OCI-M1 (cell line): Measurements from ENCODE around the gene ATP9B.

Experiments
- DNase-seq: peaks from one replicate; lab custom pipeline; 2025; lab: John Stamatoyannopoulos, UW

Gene ATP9B

DNA sequence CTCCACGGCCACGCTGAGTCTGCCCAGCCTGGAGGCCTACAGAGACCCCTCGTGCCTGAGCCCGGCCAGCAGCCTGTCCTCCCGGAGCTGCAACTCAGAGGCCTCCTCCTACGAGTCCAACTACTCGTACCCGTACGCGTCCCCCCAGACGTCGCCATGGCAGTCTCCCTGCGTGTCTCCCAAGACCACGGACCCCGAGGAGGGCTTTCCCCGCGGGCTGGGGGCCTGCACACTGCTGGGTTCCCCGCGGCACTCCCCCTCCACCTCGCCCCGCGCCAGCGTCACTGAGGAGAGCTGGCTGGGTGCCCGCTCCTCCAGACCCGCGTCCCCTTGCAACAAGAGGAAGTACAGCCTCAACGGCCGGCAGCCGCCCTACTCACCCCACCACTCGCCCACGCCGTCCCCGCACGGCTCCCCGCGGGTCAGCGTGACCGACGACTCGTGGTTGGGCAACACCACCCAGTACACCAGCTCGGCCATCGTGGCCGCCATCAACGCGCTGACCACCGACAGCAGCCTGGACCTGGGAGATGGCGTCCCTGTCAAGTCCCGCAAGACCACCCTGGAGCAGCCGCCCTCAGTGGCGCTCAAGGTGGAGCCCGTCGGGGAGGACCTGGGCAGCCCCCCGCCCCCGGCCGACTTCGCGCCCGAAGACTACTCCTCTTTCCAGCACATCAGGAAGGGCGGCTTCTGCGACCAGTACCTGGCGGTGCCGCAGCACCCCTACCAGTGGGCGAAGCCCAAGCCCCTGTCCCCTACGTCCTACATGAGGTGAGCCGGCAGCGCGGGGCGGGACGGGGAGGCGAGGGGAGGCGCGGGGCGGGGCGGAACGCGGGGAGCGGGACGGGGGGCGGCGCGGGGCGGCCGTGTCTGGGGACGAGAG is 341.8 kb downstream of the ATP9B start:
- DNase-seq = no peak

DNA sequence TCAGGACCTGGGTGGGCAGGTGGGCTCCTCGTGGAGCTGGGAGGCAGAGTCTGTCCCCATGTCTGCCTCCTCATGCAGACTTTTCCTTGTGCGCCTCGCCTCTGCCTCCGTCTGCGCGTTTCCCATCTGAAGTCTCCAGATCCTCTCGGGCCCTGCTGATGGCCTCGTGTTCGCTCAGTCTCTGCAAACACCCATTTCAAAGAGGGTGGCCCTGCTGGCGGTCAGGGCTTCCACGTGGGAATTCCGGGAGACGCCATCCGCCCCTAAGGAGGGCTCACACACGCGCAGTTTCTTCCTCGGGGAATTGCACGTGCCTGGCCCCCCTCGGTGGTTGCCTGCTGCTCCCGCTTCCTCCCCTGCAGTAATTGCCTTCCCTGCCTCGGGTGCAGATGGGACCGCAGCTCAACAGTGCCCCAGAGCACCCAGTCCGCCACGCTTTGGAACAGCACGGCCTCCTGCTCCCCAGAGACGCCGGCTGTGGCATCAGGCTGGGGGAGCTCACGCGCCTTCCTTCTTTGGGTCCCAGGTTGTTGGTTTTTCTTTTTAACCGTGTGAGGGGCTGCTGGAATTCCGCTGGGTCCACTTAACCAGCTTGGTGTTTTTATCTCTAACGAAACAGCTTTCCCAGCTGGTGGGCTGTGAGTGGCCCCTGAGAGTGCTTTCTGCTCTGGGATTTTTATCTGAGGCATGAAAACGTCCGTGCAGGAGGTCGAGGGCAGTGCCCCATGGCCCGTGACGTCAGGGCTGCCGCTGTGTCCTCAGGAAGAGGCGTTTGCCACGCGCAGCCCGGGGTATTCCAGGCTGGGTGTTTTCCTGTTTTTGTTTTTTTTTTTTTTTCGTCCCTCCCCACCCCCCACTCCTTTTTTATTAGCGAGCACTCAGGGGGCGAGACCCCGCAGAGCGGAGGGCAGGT is 342.7 kb downstream of the ATP9B start:
- no peak for DNase-seq

DNA sequence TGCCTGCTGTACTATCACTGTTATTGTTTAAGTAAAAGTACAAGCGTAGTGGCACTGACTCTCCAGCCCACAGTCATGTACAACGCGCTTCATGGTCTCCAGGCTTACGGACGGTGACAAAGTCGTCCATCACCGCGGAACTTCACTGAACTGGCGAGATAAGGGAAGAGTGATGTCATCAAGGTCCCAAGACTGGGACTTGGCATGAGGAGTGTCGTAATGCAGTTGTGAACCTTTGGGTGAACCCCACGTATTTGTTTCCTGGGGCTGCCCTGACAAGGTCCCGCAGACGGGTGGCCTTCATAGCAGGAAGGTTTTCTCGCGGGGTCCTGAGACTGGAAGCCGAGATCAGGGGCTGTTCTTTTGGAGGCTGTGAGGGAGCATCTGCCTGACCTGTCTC is 343.8 kb downstream of the ATP9B start:
- no peak for DNase-seq

DNA sequence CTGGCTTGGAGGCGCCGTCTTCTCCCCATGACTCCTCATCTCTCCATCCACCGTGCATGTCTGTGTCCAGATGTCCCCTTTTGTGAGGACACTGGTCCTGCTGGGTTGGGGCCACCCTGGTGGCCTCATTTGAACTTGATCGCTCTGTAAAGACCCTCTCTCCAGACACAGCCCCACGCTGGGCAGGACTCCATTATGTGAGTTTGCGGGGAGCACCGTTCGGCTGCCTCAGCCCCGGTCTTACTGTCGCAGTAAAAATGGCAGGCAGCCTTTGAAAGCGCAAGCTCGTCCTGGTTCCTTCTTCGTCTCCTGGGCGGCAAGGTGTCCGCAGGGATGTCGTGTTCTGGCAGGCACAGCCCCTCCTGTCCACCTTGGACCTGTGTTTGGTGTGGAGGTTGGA is 344.2 kb downstream of the ATP9B start:
- DNase-seq = no peak

DNA sequence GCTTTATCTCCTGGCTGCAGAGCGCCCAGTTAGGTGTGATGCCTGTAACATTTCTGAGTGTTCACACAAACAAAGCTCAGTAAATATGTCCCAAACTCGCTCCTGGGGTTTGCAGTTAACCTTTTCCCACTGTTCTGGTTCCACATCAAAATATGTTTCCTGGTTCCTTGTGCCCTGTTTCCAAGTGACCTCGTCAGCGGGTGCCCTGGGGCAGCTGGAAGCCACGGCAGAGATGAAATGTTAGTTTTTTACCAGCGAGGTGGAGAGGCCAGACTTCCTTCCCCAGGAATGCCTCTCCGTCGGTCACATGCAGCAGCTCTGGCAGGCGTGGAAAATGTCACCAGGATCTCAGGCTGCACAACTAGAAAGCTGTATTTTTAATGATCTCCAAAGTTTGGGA is 344.7 kb downstream of the ATP9B start:
- no peak for DNase-seq

DNA sequence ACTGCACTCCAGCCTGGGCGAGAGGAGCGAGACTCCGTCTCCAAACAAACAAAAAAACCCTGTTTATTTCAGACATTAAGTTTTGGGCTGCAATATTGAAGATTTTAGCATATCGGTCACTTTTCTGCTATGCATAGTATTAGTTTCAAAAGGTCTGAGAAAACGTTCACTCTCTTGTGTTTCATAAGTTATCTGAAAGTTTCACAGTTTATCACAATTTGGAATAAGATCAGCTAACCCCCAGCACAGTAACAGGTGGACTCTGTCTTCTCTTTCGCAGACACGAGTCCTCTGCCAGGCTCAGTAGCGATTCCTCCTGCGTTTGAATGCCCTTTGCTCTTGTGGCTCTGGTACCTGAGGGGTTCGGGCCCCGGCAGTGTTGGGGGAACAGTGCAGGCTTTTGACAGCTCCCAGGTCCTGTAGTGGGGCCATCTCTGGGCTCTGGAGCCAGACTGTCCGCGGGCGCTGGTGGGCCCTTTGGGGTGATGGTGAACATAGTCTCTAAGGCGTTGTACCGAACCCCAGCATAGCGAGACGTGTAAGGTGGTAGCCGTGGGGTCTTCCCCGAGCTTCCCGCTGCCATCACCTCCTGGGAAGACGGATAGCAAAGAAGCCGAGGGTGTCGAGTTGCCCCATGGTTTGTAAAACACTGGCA is 347.0 kb downstream of the ATP9B start:
- DNase-seq = no peak

DNA sequence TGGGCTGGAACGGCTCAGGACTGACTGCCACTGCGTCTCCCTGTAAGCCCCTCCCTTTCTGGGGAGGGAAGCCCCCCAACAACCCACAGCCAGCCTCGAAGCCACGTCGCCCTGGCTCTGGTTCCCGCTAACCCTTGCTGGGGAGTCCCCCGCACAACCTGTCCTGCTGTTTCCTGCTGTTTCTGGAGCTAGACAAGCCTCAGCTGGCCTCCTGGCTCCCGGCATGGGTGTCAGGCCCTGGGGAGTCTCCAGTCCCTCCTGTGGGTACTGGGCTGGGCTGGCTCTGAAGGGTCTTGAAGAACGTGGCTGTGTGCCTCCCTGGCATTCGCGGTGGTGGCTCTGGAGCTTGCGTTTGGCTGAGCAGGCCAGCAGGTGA is 347.5 kb downstream of the ATP9B start:
- DNase-seq = no peak

DNA sequence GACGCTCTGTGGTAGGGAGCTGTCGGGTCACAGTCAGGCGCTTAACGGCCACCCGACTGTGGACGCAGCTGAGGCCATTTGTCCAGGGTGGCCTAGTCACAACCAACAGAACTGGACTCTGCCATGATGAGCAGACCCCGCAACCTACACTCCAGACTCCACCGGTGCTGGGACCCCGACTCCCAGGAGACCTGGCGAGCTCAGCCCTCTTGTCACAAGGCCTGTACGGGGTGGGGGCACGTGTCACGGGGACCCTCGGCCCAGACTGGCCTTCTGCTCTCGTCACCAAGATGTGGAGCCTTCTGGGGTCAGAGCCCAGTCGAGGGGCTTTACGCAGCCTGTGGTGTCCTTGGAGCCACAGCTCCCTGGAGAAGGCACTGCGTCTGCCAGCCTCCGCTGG is 349.0 kb downstream of the ATP9B start:
- DNase-seq = no peak

DNA sequence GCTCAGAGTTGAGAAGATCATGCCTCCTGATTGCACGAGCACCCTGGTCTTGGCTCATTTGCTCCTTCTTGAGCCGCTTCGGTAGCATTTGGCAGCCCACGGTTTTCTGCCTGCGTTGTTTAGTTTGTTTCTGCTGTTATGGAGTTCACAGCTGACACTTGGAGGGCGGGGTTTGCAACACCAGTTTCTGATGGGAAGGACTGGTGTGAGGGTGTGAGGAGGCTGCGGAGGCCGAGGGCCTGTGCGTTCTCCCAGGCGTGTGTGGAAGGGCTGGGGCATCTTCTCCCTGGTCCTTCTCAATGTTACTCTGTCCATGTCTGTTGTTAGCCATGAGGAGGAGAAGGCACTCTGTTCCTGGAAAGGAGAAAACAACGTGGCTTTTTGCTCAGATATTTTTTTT is 349.4 kb downstream of the ATP9B start:
- DNase-seq = no peak

DNA sequence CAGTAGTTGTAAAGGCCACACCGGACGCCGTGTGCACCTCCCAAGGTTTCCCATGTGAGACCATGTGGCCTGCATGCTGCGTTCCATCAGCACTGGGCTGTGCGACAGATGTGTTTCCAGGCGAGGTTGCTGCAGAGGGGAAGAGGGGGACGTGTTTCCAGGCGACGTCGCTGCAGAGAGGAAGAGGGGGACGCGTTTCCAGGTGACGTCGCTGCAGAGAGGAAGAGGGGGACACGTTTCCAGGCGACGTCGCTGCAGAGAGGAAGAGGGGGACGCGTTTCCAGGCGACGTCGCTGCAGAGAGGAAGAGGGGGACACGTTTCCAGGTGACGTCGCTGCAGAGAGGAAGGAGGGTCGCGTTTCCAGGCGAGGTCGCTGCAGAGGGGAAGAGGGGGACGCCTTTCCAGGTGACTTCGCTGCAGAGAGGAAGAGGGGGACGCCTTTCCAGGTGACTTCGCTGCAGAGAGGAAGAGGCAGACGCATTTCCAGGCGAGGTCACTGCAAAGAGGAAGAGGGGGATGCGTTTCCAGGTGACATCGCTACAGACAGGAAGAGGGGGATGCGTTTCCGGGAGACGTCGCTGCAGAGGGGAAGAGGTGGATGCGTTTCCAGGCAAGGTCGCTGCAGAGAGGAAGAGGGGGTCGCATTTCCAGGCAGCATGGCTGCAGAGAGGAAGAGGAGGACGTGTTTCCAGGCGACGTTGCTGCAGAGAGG is 351.0 kb downstream of the ATP9B start:
- DNase-seq = no peak

DNA sequence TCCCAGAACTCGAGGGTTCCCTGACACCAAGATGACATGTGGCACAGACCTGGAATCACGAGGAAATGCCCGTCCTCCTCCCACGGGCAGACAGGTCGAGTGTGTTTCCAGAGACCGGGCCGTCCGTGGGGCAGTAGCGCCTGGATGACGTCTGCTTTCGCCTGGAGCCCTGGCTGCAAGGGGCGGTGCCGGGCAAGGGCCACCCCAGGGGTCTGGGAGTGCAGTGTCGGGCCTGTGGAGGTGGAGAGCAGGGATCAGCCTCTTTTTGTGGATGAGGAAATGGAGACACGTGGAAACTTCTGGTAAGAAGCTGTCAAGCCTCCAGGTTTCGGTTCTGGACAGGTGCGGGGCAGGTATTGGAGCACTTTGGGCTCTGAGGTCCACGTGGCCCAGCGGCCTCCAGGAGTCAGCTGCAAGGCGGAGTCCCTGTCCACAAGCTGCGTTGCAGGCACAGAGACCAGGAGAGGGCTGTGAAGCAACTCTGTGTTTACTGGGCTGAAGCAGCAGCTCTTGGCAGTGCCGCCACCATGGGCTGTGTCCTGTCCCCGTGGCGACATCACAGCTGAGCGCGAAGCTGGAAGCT is 352.2 kb downstream of the ATP9B start:
- no peak for DNase-seq

DNA sequence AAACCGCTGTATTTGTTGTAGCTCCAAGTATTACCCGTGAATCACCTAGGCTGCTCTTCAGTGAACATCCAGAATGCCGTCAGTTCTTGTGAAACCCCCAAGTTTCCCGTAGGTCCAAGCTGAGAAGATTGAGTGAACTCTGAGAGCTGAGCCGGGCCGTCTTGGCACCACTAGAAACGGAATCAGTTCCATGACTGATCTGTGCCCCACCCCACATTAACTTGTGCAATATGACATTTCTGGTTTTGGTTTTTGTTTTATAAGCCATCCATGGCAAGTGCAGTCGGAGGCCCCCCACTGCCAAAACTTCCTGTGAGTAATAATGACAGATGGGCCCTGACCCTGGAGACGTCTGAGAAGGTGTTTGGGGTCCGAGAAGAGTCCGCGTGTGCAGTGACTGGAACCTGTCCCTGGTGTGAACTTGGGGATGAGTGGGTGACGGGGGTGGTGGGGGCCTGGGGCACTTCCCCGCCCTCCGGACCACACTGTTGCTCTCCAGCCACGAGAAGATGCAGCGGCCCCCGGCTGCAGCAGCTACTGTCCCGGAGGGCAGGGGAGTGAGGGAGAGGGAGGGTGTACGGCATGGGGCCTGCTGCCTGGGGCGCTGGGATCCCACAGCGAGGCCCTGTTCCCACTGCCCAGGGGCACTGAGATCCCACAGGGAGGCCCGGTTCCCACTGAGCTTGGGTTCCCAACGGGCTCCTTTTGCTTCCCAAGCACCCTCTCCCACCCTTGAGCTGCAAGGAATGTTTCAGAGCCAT is 353.0 kb downstream of the ATP9B start:
- no peak for DNase-seq

DNA sequence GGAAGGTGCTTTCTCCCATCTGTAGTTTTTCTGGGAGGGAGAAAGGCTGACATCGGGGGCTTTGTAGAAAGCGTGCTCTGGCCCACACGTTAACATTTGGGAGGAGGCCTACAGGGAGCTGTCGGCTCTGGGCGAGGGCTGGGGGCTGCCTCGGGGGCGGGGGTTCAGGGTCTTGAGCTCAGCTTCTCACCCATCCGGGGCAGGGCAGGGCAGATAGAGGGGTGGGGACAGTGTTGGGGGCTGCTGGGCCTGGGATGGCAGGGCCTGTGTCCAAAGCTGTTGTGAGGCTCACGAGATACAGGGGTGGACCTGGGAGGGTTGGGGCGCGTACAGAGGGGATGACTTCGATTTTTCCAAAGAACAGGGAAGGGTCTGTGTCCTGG is 353.6 kb downstream of the ATP9B start:
- DNase-seq = no peak

DNA sequence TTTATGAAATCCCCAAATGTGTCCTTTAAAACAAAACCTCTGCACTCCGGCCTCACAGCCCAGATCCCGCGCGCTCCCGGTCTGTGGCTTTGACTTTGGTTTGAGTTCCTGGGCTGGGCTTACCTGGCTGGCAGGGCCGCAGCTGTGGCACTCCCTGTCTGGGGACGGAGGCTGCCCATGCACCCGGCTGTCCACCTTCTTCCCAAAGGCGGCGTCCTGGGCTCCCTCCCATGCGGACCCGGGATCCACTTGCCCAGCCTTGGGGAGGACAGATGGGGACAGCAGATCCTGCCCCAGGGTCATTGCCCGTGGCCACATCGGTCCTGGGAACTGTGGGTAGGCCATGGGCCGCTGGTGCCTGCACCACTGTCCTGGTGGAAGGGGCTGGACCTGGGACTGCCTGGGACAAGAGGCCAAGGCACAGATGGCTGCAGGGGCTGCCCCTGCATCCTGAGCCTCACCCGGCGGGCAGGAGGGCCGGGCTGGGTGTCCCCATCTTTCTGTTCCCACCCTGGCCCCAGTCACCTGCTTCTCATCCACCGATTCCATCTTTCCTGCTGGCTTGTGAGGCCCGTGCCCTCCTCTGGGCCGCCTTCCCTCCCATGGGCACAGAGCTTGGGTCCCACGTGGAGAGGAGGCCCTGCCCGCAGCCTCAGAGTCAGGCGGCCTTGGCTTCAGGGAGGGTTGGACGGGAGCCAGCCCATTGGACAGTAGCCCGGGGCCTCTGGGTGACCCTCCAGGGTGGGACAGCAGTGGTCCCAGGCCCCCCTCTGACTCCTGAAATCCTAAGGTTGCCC is 354.2 kb downstream of the ATP9B start:
- no peak for DNase-seq

DNA sequence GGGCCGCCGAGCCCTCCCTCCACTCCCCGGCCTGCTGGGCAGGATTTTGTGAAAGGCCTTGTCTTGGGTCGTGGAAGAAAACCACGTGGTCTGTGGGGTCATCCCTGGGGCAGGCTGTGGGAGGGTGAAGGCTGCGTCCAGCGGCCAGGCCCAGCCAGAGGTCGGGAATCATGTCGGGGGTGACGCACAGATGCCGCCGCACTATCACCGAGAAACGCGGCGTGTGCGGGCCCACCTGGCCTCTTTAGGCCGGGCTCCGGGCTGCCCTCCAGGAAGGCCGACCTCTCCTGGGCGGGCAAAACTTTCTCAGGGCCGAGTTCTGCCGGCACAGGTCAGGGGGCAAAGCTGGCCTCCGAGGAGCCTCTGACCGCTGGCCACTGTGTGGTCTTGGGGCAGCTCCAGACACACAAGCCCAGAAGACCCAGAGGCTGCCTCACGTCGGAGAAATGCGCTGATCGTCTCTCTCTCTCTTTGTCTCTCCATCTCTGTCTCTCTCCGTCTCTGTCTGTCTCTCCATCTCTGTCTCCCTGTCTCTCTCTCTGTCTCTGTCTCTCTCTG is 354.9 kb downstream of the ATP9B start:
- DNase-seq = no peak

DNA sequence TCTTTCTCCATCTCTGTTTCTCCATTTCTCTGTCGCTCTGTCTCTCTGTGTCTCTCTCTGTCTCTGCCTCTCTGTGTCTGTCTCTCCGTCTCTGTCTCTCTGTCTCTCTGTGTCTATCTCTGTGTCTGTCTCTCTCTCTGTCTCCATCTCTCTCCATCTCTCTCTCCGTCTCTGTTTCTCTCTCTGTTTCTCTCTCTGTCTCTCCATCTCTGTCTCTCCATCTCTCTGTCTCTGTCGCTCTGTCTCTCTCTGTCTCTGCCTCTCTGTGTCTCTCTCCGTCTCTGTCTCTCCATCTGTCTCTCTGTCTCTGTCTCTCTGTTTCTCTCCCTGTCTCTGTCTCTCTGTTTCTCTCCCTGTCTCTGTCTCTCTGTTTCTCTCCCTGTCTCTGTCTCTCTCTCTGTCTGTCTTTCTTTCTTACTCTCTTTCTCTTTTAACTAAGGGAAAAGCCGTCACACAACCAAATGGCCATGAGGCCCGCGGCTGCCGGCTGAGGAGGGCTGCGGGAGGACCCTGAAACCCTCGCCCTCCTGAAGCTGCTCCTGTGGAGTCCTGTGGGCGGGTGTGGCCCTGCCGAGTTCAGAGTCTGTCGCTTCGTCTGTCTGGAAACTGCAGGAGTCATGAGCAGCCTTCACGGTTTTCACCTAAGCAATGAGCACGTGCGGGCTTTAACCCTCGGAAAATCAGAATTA is 355.8 kb downstream of the ATP9B start:
- DNase-seq = no peak

DNA sequence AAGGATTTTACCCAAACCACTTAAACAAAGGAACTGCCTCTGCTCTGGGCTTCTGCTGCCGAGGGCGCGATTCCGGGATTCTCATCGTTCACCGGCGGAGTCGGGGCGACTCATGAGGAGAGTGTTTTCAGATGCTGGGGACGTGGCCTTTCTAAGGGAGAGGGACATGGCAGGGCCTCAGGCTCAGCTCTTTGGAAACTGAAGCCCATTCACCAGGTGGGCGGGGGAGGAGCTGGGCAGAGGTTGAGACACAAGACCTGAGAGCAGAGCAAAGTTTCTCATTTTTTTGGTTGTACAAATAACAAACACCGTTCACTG is 356.3 kb downstream of the ATP9B start:
- no peak for DNase-seq

DNA sequence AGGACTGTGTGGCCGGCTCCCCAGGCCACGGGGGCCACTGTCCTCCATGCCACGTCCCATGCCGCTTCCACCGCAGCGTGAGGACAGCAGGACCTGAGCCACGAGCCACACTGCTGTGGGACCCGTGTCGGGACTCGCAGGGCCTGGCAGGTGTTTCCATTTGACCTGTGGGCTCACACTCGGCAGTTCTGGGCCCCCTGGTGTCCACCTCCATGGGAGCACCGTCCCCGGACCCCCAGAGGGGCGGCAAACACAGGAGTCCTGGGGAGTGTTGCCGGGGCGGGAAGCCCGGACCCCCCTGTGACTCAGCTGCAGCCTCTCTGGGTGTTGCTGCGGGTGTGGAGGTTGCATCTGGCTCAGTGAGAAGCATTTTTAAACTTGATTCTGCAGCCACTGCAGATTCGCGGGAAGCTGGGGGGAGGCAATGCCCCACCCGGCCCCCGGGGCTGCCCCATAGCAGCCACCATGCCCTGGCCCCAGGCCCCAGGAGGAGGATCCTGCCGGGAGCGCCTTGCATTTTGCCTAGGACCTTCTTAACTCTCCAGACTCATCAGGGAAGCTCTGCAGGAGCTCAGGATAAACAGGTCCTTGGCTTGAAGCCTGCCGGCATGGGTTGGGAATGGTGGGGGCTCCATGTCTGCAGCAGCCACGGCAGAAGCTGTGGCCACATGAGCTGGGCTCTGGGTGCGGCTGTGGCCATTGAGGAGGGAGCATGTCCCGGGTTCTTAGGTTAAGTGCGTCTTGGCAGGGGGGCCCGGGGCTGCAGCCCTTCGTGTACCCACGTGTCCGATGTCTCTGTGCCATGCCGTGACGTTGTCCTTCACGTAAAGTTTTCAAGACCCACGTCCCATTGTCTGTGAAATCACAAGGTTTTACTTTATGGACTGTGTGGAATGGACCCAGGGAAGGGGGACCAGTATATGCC is 357.4 kb downstream of the ATP9B start:
- no peak for DNase-seq
